Activated CD4-positive, CD25-positive, alpha-beta regulatory T cell treated with anti-CD3 and anti-CD28 coated beads, Interleukin-2, amount 50 U/mL, for 24 hours (primary cell): ENCODE results near the gene CMTM4.
"Not testable (repeated sequence)": the region's sequence is repeated elsewhere in the genome, so short reads cannot be mapped to it uniquely, and the experiment has no call there.

Source experiments
- ATAC-seq, 2 donors: fragments of 150-1000 bp; cut with Tn5 transposase; one replicate each; pipeline ENCODE4 v1.10.0; 2021; ENCODE audit warnings: mild to moderate bottlenecking in 1 of 2, moderate library complexity in 1 of 2

Gene CMTM4

GRCh38 chr16:66703406-66704215, 7.1 kb upstream of the CMTM4 start:
- no peak for ATAC-seq

- no peak for ATAC-seq
Measured at GRCh38 chr16:66701516-66701915, 5.0 kb upstream of the CMTM4 start.

GRCh38 chr16:66701026-66701425, 4.5 kb upstream of the CMTM4 start:
- no peak for ATAC-seq

GRCh38 chr16:66699898-66700297, 3.4 kb upstream of the CMTM4 start:
- no peak for ATAC-seq

- ATAC-seq = no peak
Measured at GRCh38 chr16:66698046-66698445, 1.5 kb upstream of the CMTM4 start.

GRCh38 chr16:66695935-66696668, 441 bp downstream of the CMTM4 start:
- peak; percentile 49 to 55 for ATAC-seq

- no peak for ATAC-seq
Measured at GRCh38 chr16:66695471-66695934, 1.0 kb downstream of the CMTM4 start.

- ATAC-seq = no peak
Measured at GRCh38 chr16:66693149-66693548, 3.4 kb downstream of the CMTM4 start.

- no peak for ATAC-seq
Measured at GRCh38 chr16:66692341-66692740, 4.2 kb downstream of the CMTM4 start.

- no peak for ATAC-seq
Measured at GRCh38 chr16:66691234-66691633, 5.3 kb downstream of the CMTM4 start.

- ATAC-seq = no peak
Measured at GRCh38 chr16:66690106-66690847, 6.3 kb downstream of the CMTM4 start.

- ATAC-seq = no peak
Measured at GRCh38 chr16:66689282-66689681, 7.3 kb downstream of the CMTM4 start.

GRCh38 chr16:66687906-66688625, 8.5 kb downstream of the CMTM4 start:
- no peak for ATAC-seq

GRCh38 chr16:66685501-66686115, 10.9 kb downstream of the CMTM4 start:
- not testable (repeated sequence) for ATAC-seq

GRCh38 chr16:66682271-66682670, 14.3 kb downstream of the CMTM4 start:
- no peak for ATAC-seq

GRCh38 chr16:66681676-66682075, 14.9 kb downstream of the CMTM4 start:
- ATAC-seq = no peak

- no peak for ATAC-seq
Measured at GRCh38 chr16:66678337-66678736, 18.2 kb downstream of the CMTM4 start.

GRCh38 chr16:66677836-66678235, 18.7 kb downstream of the CMTM4 start:
- ATAC-seq = no peak

GRCh38 chr16:66677179-66677578, 19.4 kb downstream of the CMTM4 start:
- no peak for ATAC-seq

- ATAC-seq = no peak
Measured at GRCh38 chr16:66676599-66676998, 19.9 kb downstream of the CMTM4 start.

- ATAC-seq = no peak
Measured at GRCh38 chr16:66673691-66674090, 22.9 kb downstream of the CMTM4 start.
